ENCODE data around the gene RTTN.

RTTN gene

DNA sequence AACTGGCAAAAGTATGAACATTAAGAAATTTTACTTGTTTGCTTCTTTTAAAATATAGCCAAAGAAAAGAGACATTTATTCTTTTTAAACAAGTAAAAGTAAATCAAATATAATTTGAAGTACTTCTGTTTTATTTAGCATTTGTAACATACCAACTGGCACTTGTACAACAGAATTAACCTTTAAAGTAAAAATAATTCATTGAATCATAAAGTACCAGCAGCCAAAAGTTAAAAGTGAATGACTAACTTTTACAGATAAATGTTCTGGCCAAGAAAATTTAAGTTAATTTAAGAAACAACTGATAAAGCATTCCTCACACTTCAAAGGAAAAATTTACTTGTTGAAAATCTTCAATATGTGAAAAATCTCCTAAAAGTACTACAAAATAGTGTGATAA is 23.8 kb downstream of the RTTN start:
- ChIA-PET POLR2A (no interaction called here), CTCF (no interaction called here)
- TF ChIP-seq, protein P1, sequence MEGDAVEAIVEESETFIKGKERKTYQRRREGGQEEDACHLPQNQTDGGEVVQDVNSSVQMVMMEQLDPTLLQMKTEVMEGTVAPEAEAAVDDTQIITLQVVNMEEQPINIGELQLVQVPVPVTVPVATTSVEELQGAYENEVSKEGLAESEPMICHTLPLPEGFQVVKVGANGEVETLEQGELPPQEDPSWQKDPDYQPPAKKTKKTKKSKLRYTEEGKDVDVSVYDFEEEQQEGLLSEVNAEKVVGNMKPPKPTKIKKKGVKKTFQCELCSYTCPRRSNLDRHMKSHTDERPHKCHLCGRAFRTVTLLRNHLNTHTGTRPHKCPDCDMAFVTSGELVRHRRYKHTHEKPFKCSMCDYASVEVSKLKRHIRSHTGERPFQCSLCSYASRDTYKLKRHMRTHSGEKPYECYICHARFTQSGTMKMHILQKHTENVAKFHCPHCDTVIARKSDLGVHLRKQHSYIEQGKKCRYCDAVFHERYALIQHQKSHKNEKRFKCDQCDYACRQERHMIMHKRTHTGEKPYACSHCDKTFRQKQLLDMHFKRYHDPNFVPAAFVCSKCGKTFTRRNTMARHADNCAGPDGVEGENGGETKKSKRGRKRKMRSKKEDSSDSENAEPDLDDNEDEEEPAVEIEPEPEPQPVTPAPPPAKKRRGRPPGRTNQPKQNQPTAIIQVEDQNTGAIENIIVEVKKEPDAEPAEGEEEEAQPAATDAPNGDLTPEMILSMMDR (IDR thresholded peaks at IDR 0.05; ENCODE audit: control extremely low read depth, extremely low read depth, low read depth, missing control alignments): no peak
- DNase-seq (ENCODE audit: extremely low spot score): no peak

DNA sequence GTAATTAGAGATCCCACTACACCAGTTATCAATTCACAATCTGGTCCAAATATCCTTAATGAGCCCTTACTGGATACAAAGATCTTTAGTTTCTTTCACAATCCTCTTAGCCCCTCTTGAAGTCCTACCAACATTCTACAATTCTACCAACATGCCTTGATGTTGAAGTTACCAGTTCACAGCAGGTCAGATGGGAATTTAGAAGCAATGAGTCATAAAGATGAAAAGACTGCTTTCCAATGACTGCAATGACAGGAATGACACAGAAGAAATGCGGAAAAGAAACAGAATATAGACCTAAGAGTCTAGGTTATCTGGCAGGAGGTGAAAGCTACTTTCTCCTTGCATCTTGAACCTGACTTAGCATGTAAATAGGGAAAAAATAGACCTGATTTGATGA is 24.5 kb downstream of the RTTN start:
- TF ChIP-seq, protein P1 (IDR thresholded peaks at IDR 0.05; ENCODE audit: control extremely low read depth, extremely low read depth, low read depth, missing control alignments): no peak
- DNase-seq (ENCODE audit: extremely low spot score): no peak
- POLR2A ChIA-PET: no interaction called here
- CTCF ChIA-PET: no interaction called here

DNA sequence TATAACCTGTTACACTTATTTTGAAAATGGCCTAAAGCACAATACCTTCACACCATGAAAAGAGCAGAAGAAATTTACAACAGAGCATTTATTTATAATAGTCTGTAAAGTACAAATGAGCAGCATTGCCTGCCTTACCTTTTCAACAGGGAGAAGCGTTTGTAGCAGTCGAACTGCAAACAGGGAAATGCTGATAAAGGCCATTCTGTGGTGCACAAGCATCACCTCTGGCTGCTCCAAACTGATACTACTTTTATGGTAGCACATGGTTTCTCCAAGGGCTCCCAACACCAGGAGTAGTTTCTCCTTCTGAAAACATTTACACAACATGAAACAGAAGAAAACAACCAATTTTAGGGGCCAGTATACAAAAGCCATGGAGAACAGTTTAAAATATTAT is 28.9 kb downstream of the RTTN start:
- TF ChIP-seq, protein P1 (IDR thresholded peaks at IDR 0.05; ENCODE audit: control extremely low read depth, extremely low read depth, low read depth, missing control alignments): no peak
- POLR2A ChIA-PET: no interaction called here
- no peak for DNase-seq (ENCODE audit: extremely low spot score)
- CTCF ChIA-PET: no interaction called here

DNA sequence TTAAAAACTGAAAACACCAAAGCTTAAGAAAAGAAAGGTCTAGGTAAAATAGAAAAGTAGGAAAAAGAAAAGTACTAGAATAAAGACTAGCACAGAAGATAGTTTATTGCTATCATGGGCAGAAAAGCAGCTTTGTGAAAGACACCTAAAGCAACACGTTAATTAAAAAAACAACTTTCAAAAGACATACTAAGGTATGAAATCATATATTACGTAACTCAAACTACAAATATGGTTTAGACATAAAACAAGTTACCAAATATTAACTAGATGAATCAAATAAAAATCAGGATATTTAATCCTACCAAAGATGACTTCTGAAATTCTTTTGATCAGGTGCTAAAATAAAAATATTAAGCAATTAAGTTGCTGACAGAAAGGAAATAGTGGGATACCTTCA is 30.3 kb downstream of the RTTN start:
- no peak for DNase-seq (ENCODE audit: extremely low spot score)
- ChIA-PET POLR2A (interaction anchor here (0.6 kb wide), 1 partner anchor 14 kb away, joined by 3 read pairs; no protein-coding TSS in a partner anchor), CTCF (interaction anchor here (1.2 to 1.4 kb wide), 2 partner anchors 10 to 258 kb away, joined by 3 to 6 read pairs; no protein-coding TSS in a partner anchor)
- TF ChIP-seq, protein P1 (IDR thresholded peaks at IDR 0.05; ENCODE audit: control extremely low read depth, extremely low read depth, low read depth, missing control alignments): no peak

DNA sequence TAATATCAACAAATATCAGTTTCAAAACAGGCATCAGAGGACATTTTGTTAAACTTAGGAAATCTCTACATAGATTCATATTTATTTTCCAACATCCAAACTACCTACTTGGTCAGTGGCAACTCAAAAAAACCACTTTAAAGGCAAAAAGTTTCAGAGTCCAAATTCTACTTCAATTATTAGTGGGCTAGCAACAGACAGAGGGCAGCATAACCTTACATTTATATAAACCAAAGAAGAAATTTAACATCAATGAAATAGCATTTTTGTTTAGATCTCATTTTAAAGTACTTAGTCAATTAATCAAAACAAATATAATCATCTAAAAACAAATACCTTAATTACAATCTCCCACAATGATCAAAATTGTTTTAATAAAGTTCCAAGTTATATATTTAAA is 33.3 kb downstream of the RTTN start:
- ChIA-PET POLR2A (interaction anchor here (0.6 kb wide), 1 partner anchor 13 kb away, joined by 4 read pairs; no protein-coding TSS in a partner anchor), CTCF (interaction anchor here (0.9 to 4.0 kb wide), 11 partner anchors 11 to 283 kb away, joined by 3 to 36 read pairs (median 6); no protein-coding TSS in a partner anchor)
- TF ChIP-seq, protein P1 (IDR thresholded peaks at IDR 0.05; ENCODE audit: control extremely low read depth, extremely low read depth, low read depth, missing control alignments): peak; percentile 43
- no peak for DNase-seq (ENCODE audit: extremely low spot score)

DNA sequence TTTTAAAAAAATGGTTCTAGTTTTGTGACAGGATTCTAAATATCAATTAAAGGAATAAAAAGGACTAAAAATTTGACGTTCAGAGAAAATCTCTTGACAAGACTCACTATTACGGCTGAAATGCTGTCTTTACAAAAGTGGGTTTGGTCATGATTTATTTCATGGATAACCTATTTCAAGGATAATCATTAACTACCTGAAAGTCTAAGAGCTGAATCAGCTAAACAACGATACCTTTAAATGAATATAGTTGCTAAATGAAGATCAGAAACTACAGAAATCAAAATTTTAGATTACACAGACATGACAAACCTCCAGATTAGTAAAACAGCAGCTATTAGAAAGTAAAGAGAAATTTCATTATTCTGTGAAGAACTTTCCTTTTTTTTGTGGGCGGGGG is 35.7 kb downstream of the RTTN start:
- DNase-seq (ENCODE audit: extremely low spot score): no peak
- CTCF ChIA-PET: interaction anchor here (1.2 to 4.0 kb wide), 5 partner anchors 18 to 285 kb away, joined by 3 to 36 read pairs (median 4); no protein-coding TSS in a partner anchor
- TF ChIP-seq, protein P1 (IDR thresholded peaks at IDR 0.05; ENCODE audit: control extremely low read depth, extremely low read depth, low read depth, missing control alignments): no peak
- POLR2A ChIA-PET: no interaction called here

All from GM10248 (cell line).